Neural progenitor cell (in vitro differentiated cells): Measurements from ENCODE around the gene GRIN3B. TPM values are rescaled to one million over a fixed set of nuclear protein-coding genes. Genes with fewer than 3 reads are reported as not detected.

Source experiments
- DNase-seq: peaks from one replicate; pipeline ENCODE4 v3.0.0-alpha.2; 2016; ENCODE audit warnings: low spot score
- H2AFZ ChIP-seq: fragments of 200-600 bp; sonication (generic); replicated peaks from 2 replicates; pipeline ENCODE4 v1.6.1; 2016; ENCODE audit warnings: antibody characterized with exemption
- H3F3A ChIP-seq: fragments of 200-600 bp; sonication (generic); 2 replicates; pipeline ENCODE4 v1.6.1; 2016; ENCODE audit warnings: antibody characterized with exemption, low read depth
- H3K27ac ChIP-seq: fragments of 200-600 bp; sonication (generic); 2 replicates; pipeline ENCODE4 v1.5.1; 2016; ENCODE audit warnings: mild to moderate bottlenecking
- H3K27me3 ChIP-seq: fragments of 200-600 bp; sonication (generic); 2 replicates; pipeline ENCODE4 v1.6.1; 2016; ENCODE audit warnings: mild to moderate bottlenecking, moderate library complexity
- H3K36me3 ChIP-seq: fragments of 200-600 bp; sonication (generic); 2 replicates; pipeline ENCODE4 v1.5.1; 2016
- H3K4me1 ChIP-seq: fragments of 200-600 bp; sonication (generic); 2 replicates; pipeline ENCODE4 v1.6.1; 2016; ENCODE audit warnings: mixed run types
- H3K4me2 ChIP-seq: fragments of 200-600 bp; sonication (generic); 2 replicates; pipeline ENCODE4 v1.6.1; 2016
- H3K4me3 ChIP-seq: fragments of 200-600 bp; sonication (generic); 2 replicates; pipeline ENCODE4 v1.5.1; 2016
- H3K79me2 ChIP-seq: fragments of 200-600 bp; sonication (generic); 2 replicates; pipeline ENCODE4 v1.6.1; 2016; ENCODE audit warnings: low read depth
- H3K9ac ChIP-seq: fragments of 200-600 bp; sonication (generic); 2 replicates; pipeline ENCODE4 v1.6.1; 2016
- H3K9me3 ChIP-seq: fragments of 200-600 bp; sonication (generic); 2 replicates; pipeline ENCODE4 v1.5.1; 2016; ENCODE audit warnings: low read depth
- H4K20me1 ChIP-seq: fragments of 200-600 bp; sonication (generic); 2 replicates; pipeline ENCODE4 v1.6.1; 2016; ENCODE audit warnings: low read depth
- H3K27ac Mint-ChIP-seq: 3 replicates; pipeline ENCODE4 v1.8.0; 2021; ENCODE audit warnings: mixed read lengths
- H3K27me3 Mint-ChIP-seq: 2 replicates; pipeline ENCODE4 v1.8.0; 2022; ENCODE audit warnings: low read depth, mild to moderate bottlenecking, inconsistent platforms, moderate library complexity, mixed read lengths; ENCODE audit not compliant: insufficient read depth
- H3K36me3 Mint-ChIP-seq: 3 replicates; pipeline ENCODE4 v1.8.0; 2021; ENCODE audit warnings: mixed read lengths
- H3K4me1 Mint-ChIP-seq: 3 replicates; pipeline ENCODE4 v1.8.0; 2021; ENCODE audit warnings: mixed read lengths
- H3K4me3 Mint-ChIP-seq: 3 replicates; pipeline ENCODE4 v1.8.0; 2021; ENCODE audit warnings: mild to moderate bottlenecking, moderate library complexity, mixed read lengths
- H3K9me3 Mint-ChIP-seq: 3 replicates; pipeline ENCODE4 v1.8.0; 2020; ENCODE audit warnings: mixed read lengths
- CTCF ChIP-seq: fragments of 200-600 bp; sonication (generic); IDR thresholded peaks from 2 replicates; pipeline ENCODE4 v1.5.1; 2017; ENCODE audit warnings: antibody characterized with exemption, mild to moderate bottlenecking
- EZH2 ChIP-seq: fragments of 200-600 bp; sonication (generic); IDR thresholded peaks from 2 replicates; pipeline ENCODE4 v1.6.1; 2017; ENCODE audit warnings: antibody characterized with exemption, mild to moderate bottlenecking, moderate library complexity
- EZH2phosphoT487 ChIP-seq: fragments of 200-600 bp; sonication (generic); IDR thresholded peaks from 2 replicates; pipeline ENCODE4 v1.6.1; 2017; ENCODE audit warnings: antibody characterized with exemption
- total RNA-seq: library from RNA; depleted of rRNA; stranded (reverse); fragments of >200 nt; gene quantifications from 2 replicates; pipeline ENCODE4 v1.2.3, GENCODE V29; 2015; ENCODE audit warnings: low replicate concordance

Gene GRIN3B
- total RNA-seq, 1 donor from 2014 or later = 5.9 TPM

GRCh38 chr19:993831-994393 is 6.3 kb upstream of the GRIN3B start:
- Histone ChIP-seq H3K4me2 (no peak overlapping the region), H3K9me3 (no peaks in the 10 kb centered on the region), H3K27me3 (peaks cover 39% of the 10 kb centered on the region), H3K4me3 (no peak overlapping the region), H4K20me1 (peaks cover 24% of the 10 kb centered on the region), H3F3A (peaks cover 15% of the 10 kb centered on the region), H3K9ac (no peak overlapping the region), H2AFZ (no peak overlapping the region), H3K79me2 (no peaks in the 10 kb centered on the region), H3K27ac (no peak overlapping the region), H3K36me3 (no peaks in the 10 kb centered on the region), H3K4me1 (peaks cover 4% of the 10 kb centered on the region)
- Mint-ChIP-seq H3K4me3 (no peak overlapping the region), H3K27me3 (peaks cover 24% of the 10 kb centered on the region), H3K9me3 (peaks cover 3% of the 10 kb centered on the region), H3K27ac (no peak overlapping the region), H3K36me3 (peaks cover 3% of the 10 kb centered on the region), H3K4me1 (peaks cover 7% of the 10 kb centered on the region)
- no peak for TF ChIP-seq EZH2phosphoT487
- TF ChIP-seq CTCF = no peak
- no peak for TF ChIP-seq EZH2
- no peak for DNase-seq

GRCh38 chr19:994516-994915 is 5.7 kb upstream of the GRIN3B start:
- peaks cover 3% of the 10 kb centered on the region for H3K9me3 Mint-ChIP-seq
- no peak overlapping the region for H3K27ac ChIP-seq
- H3K79me2 ChIP-seq = no peaks in the 10 kb centered on the region

GRCh38 chr19:995051-995827 is 5.0 kb upstream of the GRIN3B start:
- Histone ChIP-seq H3K4me2 (no peak overlapping the region), H3K9me3 (no peaks in the 10 kb centered on the region), H3K9ac (no peak overlapping the region), H3K4me1 (peaks cover 4% of the 10 kb centered on the region), H3K27ac (no peak overlapping the region), H4K20me1 (peaks cover 18% of the 10 kb centered on the region), H3K79me2 (no peaks in the 10 kb centered on the region), H3K27me3 (peaks cover 53% of the 10 kb centered on the region), H3K4me3 (no peak overlapping the region), H3K36me3 (no peaks in the 10 kb centered on the region), H3F3A (peaks cover 14% of the 10 kb centered on the region), H2AFZ (no peak overlapping the region)
- TF ChIP-seq CTCF (no peak), EZH2phosphoT487 (no peak), EZH2 (no peak)
- Mint-ChIP-seq H3K27ac (no peak overlapping the region), H3K4me1 (peaks cover 12% of the 10 kb centered on the region), H3K27me3 (peaks cover 34% of the 10 kb centered on the region), H3K9me3 (peaks cover 3% of the 10 kb centered on the region), H3K4me3 (no peak overlapping the region), H3K36me3 (peaks cover 2% of the 10 kb centered on the region)
- no peak for DNase-seq

More at GRCh38 chr19:994516-994915, 5.7 kb upstream of the GRIN3B start:
- H3K9ac ChIP-seq = no peak overlapping the region
- no peaks in the 10 kb centered on the region for H3K36me3 ChIP-seq
- H2AFZ ChIP-seq = no peak overlapping the region
- peaks cover 12% of the 10 kb centered on the region for H3K4me1 Mint-ChIP-seq
- H3K4me3 ChIP-seq = no peak overlapping the region
- peaks cover 46% of the 10 kb centered on the region for H3K27me3 ChIP-seq
- no peak for TF ChIP-seq EZH2
- no peak for TF ChIP-seq EZH2phosphoT487
- TF ChIP-seq CTCF = no peak
- no peak overlapping the region for H3K4me3 Mint-ChIP-seq
- peaks cover 29% of the 10 kb centered on the region for H3K27me3 Mint-ChIP-seq
- peaks cover 23% of the 10 kb centered on the region for H4K20me1 ChIP-seq
- peaks cover 2% of the 10 kb centered on the region for H3K36me3 Mint-ChIP-seq
- peaks cover 4% of the 10 kb centered on the region for H3K4me1 ChIP-seq
- DNase-seq = no peak
- H3K9me3 ChIP-seq = no peaks in the 10 kb centered on the region
- H3F3A ChIP-seq = peaks cover 15% of the 10 kb centered on the region
- no peak overlapping the region for H3K4me2 ChIP-seq
- H3K27ac Mint-ChIP-seq = no peak overlapping the region
